Mesothelial cell of epicardium (in vitro differentiated cells): ENCODE measurements around the gene DGAT2. TPM values are rescaled to one million over a fixed set of nuclear protein-coding genes. Genes with fewer than 3 reads are reported as not detected.

ENCODE experiments used
- DNase-seq, 2 experiments: peaks; one replicate each; pipeline ENCODE4 v3.0.0; 2021; ENCODE audit warnings: low spot score in 2 of 2; ENCODE audit not compliant: unreplicated experiment in 2 of 2
- H3K27ac Mint-ChIP-seq: 2 replicates; pipeline ENCODE4 v1.8.0; 2021; ENCODE audit warnings: mixed read lengths
- H3K27me3 Mint-ChIP-seq: 2 replicates; pipeline ENCODE4 v1.8.0; 2021; ENCODE audit warnings: low read depth, mixed read lengths
- H3K36me3 Mint-ChIP-seq: 2 replicates; pipeline ENCODE4 v1.8.0; 2021; ENCODE audit warnings: mixed read lengths
- H3K4me1 Mint-ChIP-seq: 2 replicates; pipeline ENCODE4 v1.8.0; 2021; ENCODE audit warnings: mixed read lengths
- H3K4me3 Mint-ChIP-seq: 2 replicates; pipeline ENCODE4 v1.8.0; 2021; ENCODE audit warnings: mild to moderate bottlenecking, moderate library complexity, mixed read lengths
- H3K9me3 Mint-ChIP-seq: 2 replicates; pipeline ENCODE4 v1.8.0; 2021; ENCODE audit warnings: mixed read lengths
- total RNA-seq: library from RNA; stranded (reverse); gene quantifications from 3 replicates; pipeline ENCODE4 v1.2.1, GENCODE V29; 2021
- TF ChIP-seq, protein P1 (sequence below): fragments of 200-600 bp; sonication (generic); IDR thresholded peaks from one replicate; pipeline ENCODE4 v1.5.0; 2021; ENCODE audit warnings: antibody characterized with exemption; ENCODE audit not compliant: unreplicated experiment

The DGAT2 gene
- total RNA-seq, 1 donor from 2014 or later = 1.3 TPM

DNA sequence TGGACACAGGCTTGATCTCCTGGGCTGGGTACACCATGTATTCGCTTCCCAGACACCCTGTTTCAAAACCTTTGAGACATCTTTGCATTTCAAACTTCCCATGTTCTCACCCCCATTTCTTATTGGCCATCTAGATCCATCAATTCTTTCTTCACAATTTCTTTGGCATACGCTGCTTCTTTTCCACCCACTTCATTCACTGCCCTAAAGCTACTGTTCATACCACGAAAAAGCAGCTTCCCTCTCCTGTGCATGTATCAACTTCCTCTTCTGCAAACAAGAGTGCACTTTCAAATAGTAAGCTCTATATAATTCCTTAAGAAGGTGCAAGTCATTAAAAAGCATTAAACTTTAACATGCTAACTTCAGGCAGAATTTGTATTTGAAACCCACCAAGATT is 67.8 kb downstream of the DGAT2 start:
- peaks cover 17% of the 10 kb centered on the region for H3K36me3 Mint-ChIP-seq
- H3K27me3 Mint-ChIP-seq = no peaks in the 10 kb centered on the region
- no peak overlapping the region for H3K4me3 Mint-ChIP-seq
- no peak for DNase-seq
- TF ChIP-seq, protein P1, sequence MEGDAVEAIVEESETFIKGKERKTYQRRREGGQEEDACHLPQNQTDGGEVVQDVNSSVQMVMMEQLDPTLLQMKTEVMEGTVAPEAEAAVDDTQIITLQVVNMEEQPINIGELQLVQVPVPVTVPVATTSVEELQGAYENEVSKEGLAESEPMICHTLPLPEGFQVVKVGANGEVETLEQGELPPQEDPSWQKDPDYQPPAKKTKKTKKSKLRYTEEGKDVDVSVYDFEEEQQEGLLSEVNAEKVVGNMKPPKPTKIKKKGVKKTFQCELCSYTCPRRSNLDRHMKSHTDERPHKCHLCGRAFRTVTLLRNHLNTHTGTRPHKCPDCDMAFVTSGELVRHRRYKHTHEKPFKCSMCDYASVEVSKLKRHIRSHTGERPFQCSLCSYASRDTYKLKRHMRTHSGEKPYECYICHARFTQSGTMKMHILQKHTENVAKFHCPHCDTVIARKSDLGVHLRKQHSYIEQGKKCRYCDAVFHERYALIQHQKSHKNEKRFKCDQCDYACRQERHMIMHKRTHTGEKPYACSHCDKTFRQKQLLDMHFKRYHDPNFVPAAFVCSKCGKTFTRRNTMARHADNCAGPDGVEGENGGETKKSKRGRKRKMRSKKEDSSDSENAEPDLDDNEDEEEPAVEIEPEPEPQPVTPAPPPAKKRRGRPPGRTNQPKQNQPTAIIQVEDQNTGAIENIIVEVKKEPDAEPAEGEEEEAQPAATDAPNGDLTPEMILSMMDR = no peak
- H3K4me1 Mint-ChIP-seq = peaks cover 18% of the 10 kb centered on the region
- H3K9me3 Mint-ChIP-seq = no peaks in the 10 kb centered on the region
- H3K27ac Mint-ChIP-seq = no peak overlapping the region

DNA sequence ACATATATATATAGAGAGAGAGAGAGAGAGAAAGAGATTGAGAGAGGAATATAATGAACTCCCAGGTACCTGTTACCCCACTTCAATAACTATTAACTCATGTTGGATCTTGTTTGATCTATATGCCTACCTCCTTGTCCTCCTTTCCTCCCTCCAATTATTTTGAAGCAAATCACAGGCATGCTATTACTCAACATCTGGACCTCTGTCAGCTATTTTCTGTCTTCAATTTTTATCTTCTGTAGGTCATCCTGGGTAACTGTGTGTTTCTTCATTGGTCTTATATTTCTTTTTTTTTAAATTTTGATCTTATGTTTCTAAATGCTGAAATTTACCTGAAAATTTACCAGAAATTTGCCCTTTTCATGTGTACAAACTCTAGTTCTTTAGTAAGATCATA is 71.3 kb downstream of the DGAT2 start:
- no peak for DNase-seq
- H3K4me3 Mint-ChIP-seq = no peak overlapping the region
- H3K9me3 Mint-ChIP-seq = no peaks in the 10 kb centered on the region
- H3K27me3 Mint-ChIP-seq = no peaks in the 10 kb centered on the region
- peaks cover 35% of the 10 kb centered on the region for H3K4me1 Mint-ChIP-seq
- H3K27ac Mint-ChIP-seq = peak overlapping the region; percentile 89
- TF ChIP-seq, protein P1 = no peak
- H3K36me3 Mint-ChIP-seq = peaks cover 4% of the 10 kb centered on the region

DNA sequence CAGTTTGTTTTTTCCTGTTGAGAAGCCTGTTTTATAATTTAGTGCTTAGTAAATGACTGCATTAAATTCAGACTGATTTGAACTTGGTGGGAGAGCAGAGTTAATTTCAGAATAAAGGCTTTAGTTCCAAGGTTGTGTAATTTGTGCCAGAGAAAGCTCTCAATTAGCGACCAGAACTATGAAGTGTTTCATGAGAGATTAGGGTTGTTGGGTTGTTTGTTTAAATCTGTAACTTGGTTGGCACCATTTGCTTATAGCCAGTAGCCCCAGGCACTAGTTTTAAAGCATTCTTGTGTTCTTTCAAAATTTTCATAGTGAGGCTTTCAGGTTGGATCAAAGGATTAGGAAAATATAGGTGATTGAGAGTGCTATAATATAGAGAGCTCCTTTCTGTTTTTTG is 71.9 kb downstream of the DGAT2 start:
- Mint-ChIP-seq H3K9me3 (peaks cover 5% of the 10 kb centered on the region), H3K27ac (peak overlapping the region; percentile 89), H3K4me3 (no peak overlapping the region), H3K36me3 (peaks cover 7% of the 10 kb centered on the region), H3K27me3 (no peaks in the 10 kb centered on the region), H3K4me1 (peaks cover 35% of the 10 kb centered on the region)
- no peak for DNase-seq
- TF ChIP-seq, protein P1 = no peak

DNA sequence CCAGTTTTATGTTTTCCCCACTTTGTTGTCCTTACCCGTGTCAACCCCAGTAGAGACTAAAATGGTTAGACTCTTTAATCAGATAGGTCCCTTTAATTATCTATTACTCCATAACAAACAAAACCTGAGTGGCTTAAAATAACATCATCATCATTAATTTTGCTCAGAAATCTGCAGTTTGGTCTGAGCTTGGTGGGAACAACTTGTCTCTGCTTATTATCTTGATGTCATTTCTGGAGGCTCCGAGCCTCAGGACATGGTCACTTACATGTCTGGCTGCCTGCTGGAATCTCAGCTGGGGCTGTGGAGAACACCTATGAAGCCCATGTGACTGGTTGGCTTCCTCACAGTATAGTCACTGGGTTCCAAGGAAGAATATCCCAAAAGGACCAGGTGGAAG is 73.2 kb downstream of the DGAT2 start:
- Mint-ChIP-seq H3K4me3 (no peak overlapping the region), H3K27me3 (no peaks in the 10 kb centered on the region), H3K4me1 (peaks cover 35% of the 10 kb centered on the region), H3K27ac (peak overlapping the region; percentile 68), H3K9me3 (peaks cover 7% of the 10 kb centered on the region), H3K36me3 (peaks cover 10% of the 10 kb centered on the region)
- TF ChIP-seq, protein P1 = no peak
- DNase-seq = no peak

DNA sequence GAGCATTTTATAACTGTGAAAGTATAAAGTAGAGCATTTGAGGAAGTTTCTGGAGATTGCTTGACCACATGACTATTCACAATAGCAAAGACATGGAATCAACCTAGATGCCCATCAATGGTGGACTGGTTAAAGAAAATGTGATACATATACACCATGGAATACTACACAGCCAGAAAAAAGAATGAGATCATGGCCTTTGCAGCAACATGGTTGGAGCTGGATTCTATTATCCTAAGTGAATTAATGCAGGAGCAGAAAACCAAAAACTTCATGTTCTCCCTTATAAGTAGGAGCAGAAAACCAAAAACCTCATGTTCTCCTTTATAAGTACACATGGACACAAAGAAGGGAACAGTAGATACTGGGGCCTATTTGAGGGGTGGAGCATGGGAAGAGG is 76.7 kb downstream of the DGAT2 start:
- DNase-seq = no peak
- Mint-ChIP-seq H3K4me1 (peaks cover 27% of the 10 kb centered on the region), H3K27me3 (no peaks in the 10 kb centered on the region), H3K36me3 (peaks cover 8% of the 10 kb centered on the region), H3K9me3 (peaks cover 7% of the 10 kb centered on the region), H3K4me3 (no peak overlapping the region), H3K27ac (no peak overlapping the region)
- TF ChIP-seq, protein P1 = no peak

DNA sequence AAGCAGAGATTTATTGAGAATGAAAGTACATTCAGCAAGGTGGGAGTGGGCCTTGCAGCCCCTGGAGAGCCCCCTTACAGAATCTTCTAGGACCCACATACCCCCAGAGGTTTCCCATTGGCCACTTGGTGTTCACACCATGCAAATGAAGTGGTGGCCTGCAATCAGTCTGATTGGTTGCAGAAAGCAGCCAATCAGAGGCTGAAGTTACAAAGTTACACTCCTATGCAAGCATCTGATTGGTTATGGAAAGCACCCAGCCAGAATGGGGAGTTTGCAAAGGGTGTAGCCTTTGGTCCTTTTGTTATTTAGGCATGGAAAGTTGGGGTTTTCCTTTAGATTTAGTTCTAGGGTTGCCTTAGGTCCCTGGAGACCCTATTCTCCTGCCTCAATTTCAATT is 81.3 kb downstream of the DGAT2 start:
- Mint-ChIP-seq H3K27ac (no peak overlapping the region), H3K4me3 (no peak overlapping the region)

More for the DNA sequence above, 81.3 kb downstream of the DGAT2 start:
- TF ChIP-seq, protein P1 = no peak
- Mint-ChIP-seq H3K9me3 (peaks cover 7% of the 10 kb centered on the region), H3K36me3 (peaks cover 11% of the 10 kb centered on the region), H3K4me1 (peaks cover 13% of the 10 kb centered on the region), H3K27me3 (no peaks in the 10 kb centered on the region)
- no peak for DNase-seq
